ENCODE results near the gene CBX6.

Gene CBX6

GRCh38 chr22:38874529-38875222 is 2.7 kb upstream of the CBX6 start:
- TF ChIP-seq, protein P1, sequence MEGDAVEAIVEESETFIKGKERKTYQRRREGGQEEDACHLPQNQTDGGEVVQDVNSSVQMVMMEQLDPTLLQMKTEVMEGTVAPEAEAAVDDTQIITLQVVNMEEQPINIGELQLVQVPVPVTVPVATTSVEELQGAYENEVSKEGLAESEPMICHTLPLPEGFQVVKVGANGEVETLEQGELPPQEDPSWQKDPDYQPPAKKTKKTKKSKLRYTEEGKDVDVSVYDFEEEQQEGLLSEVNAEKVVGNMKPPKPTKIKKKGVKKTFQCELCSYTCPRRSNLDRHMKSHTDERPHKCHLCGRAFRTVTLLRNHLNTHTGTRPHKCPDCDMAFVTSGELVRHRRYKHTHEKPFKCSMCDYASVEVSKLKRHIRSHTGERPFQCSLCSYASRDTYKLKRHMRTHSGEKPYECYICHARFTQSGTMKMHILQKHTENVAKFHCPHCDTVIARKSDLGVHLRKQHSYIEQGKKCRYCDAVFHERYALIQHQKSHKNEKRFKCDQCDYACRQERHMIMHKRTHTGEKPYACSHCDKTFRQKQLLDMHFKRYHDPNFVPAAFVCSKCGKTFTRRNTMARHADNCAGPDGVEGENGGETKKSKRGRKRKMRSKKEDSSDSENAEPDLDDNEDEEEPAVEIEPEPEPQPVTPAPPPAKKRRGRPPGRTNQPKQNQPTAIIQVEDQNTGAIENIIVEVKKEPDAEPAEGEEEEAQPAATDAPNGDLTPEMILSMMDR (IDR thresholded peaks at IDR 0.05; ENCODE audit: low read depth, low read length) = no peak
- no peak overlapping the region for H3K4me3 ChIP-seq (ENCODE audit: low read depth, low read length)
- no peak for DNase-seq (ENCODE audit: low read depth, low spot score)
- in situ Hi-C loops (cut with HindIII; ENCODE audit: low sequenced_read_pairs) = no loop called here

DNA sequence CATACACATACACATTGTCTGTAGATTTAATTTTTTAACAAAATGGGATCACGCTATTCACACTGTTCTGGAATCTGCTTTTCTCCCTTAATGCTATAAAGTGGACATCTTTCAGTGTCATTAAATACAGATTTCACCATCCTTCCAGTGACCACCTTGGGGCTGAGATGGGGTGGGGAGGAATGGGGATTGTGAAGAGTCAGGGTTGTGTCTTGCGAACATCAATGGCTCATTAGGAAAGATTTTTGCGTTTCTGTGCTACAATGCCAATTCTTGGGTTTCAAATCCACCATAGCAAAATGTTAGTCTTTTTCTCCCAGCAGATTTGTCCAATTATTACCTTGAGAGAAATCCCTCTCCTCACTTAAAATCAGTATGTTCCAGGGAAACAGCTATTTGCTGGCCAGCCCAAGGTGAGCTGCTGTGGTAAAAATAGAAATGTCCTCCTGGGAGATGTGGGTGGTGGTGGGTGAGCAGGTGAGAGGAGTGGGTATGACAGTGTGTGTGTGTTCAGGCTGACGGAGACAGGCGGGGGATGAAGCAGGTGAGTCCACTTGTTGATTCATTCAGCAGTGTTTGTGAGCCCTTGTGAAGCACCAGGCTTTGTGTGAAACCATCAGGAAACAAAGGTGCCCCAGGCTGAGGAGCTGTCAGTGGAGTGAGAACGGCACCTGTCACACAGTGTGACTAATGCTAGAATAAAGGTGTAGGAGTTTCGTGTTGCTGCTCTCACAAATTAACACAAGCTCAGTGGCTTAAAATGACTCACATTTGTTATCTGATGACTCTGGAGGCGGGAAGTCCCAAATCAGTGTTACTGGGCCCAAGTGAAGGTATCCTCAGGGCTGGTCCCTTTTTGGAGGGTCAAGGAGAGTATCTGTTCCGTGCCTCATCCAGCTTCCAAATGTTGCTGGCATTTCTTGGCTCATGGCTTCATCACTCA is 1.7 kb upstream of the CBX6 start:
- DNase-seq (ENCODE audit: low read depth, low spot score) = no peak
- no peak overlapping the region for H3K4me3 ChIP-seq (ENCODE audit: low read depth, low read length)
- in situ Hi-C loops (cut with HindIII; ENCODE audit: low sequenced_read_pairs) = no loop called here
- TF ChIP-seq, protein P1 (IDR thresholded peaks at IDR 0.05; ENCODE audit: low read depth, low read length) = no peak

- peak overlapping the region; percentile 65 for H3K4me3 ChIP-seq (ENCODE audit: low read depth, low read length)
- in situ Hi-C loops (cut with HindIII; ENCODE audit: low sequenced_read_pairs) = no loop called here
- DNase-seq (ENCODE audit: low read depth, low spot score) = peak; percentile 33
- TF ChIP-seq, protein P1 (IDR thresholded peaks at IDR 0.05; ENCODE audit: low read depth, low read length) = no peak
Observed at GRCh38 chr22:38872831-38873248, 824 bp upstream of the CBX6 start.

GRCh38 chr22:38871360-38872171 is 450 bp downstream of the CBX6 start:
- in situ Hi-C loops (cut with HindIII; ENCODE audit: low sequenced_read_pairs) = no loop called here
- TF ChIP-seq, protein P1 (IDR thresholded peaks at IDR 0.05; ENCODE audit: low read depth, low read length) = no peak
- DNase-seq (ENCODE audit: low read depth, low spot score) = no peak
- H3K4me3 ChIP-seq (ENCODE audit: low read depth, low read length) = peak overlapping the region; percentile 60

DNA sequence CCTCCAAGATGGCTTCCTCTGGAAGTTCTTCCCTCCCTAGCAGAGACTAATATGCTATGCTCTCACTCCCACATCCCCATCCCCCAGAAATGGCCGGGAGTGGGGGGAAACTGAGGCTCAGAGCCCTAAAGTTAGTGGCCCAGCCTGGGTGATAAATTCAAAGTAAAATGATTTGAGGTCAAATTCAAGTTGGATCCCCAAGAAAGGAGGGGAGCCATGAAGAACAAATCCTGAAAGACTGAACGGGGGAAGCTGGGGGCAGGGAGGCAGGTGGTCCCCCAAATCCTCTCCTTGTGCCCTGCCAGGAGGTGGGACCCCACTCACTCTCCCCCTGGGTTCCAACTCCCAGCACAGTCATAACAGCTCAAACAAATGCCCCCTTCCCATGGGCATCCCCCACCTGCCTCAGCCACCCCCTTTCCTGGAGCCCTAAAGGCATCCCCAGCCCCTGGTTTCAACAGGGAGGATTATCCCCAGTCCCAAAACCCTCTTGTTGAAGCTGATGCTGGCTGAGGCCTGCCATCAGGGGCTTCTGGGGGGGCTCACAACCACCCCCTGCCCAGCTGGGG is 1.1 kb downstream of the CBX6 start:
- TF ChIP-seq, protein P1 (IDR thresholded peaks at IDR 0.05; ENCODE audit: low read depth, low read length) = no peak
- H3K4me3 ChIP-seq (ENCODE audit: low read depth, low read length) = peak overlapping the region; percentile 60
- no peak for DNase-seq (ENCODE audit: low read depth, low spot score)
- in situ Hi-C loops (cut with HindIII; ENCODE audit: low sequenced_read_pairs) = no loop called here

DNA sequence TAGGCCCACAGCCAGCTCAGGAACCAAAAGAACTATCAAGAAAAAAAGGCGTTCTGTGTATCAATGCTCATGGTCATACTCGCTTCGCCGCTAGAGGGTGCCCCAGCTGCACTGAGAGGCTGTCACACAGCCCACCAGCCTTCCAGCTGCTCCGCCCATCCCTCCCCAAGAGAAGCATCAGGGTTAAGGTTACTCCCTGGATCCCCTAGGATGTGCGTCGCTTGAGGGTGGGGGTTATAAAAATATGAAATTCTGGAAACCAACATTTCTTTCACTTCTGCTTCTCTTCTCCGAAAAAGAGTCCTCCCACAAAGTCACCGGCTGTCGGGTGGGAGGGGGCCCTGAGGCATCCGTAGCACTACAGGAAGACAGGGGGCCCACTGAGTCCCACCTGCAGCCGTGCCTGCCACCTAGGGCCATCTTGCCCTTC is 1.7 kb downstream of the CBX6 start:
- H3K4me3 ChIP-seq (ENCODE audit: low read depth, low read length) = peak overlapping the region; percentile 60
- TF ChIP-seq, protein P1 (IDR thresholded peaks at IDR 0.05; ENCODE audit: low read depth, low read length) = peak; percentile 93
- in situ Hi-C loops (cut with HindIII; ENCODE audit: low sequenced_read_pairs) = no loop called here
- DNase-seq (ENCODE audit: low read depth, low spot score) = peak; percentile 69

All from astrocyte of the spinal cord (primary cell).